Neural progenitor cell (in vitro differentiated cells): Measurements from ENCODE around the gene DHX35. TPM values are rescaled to one million over a fixed set of nuclear protein-coding genes. Genes with fewer than 3 reads are reported as not detected.
A peak's percentile ranks its signal among the peaks of the same experiment; 100 is the strongest.

ENCODE experiments used
- DNase-seq: peaks from one replicate; pipeline ENCODE4 v3.0.0-alpha.2; 2016; ENCODE audit warnings: low spot score
- H2AFZ ChIP-seq: fragments of 200-600 bp; sonication (generic); replicated peaks from 2 replicates; pipeline ENCODE4 v1.6.1; 2016; ENCODE audit warnings: antibody characterized with exemption
- H3F3A ChIP-seq: fragments of 200-600 bp; sonication (generic); 2 replicates; pipeline ENCODE4 v1.6.1; 2016; ENCODE audit warnings: antibody characterized with exemption, low read depth
- H3K27ac ChIP-seq: fragments of 200-600 bp; sonication (generic); 2 replicates; pipeline ENCODE4 v1.5.1; 2016; ENCODE audit warnings: mild to moderate bottlenecking
- H3K27me3 ChIP-seq: fragments of 200-600 bp; sonication (generic); 2 replicates; pipeline ENCODE4 v1.6.1; 2016; ENCODE audit warnings: mild to moderate bottlenecking, moderate library complexity
- H3K36me3 ChIP-seq: fragments of 200-600 bp; sonication (generic); 2 replicates; pipeline ENCODE4 v1.5.1; 2016
- H3K4me1 ChIP-seq: fragments of 200-600 bp; sonication (generic); 2 replicates; pipeline ENCODE4 v1.6.1; 2016; ENCODE audit warnings: mixed run types
- H3K4me2 ChIP-seq: fragments of 200-600 bp; sonication (generic); 2 replicates; pipeline ENCODE4 v1.6.1; 2016
- H3K4me3 ChIP-seq: fragments of 200-600 bp; sonication (generic); 2 replicates; pipeline ENCODE4 v1.5.1; 2016
- H3K79me2 ChIP-seq: fragments of 200-600 bp; sonication (generic); 2 replicates; pipeline ENCODE4 v1.6.1; 2016; ENCODE audit warnings: low read depth
- H3K9ac ChIP-seq: fragments of 200-600 bp; sonication (generic); 2 replicates; pipeline ENCODE4 v1.6.1; 2016
- H3K9me3 ChIP-seq: fragments of 200-600 bp; sonication (generic); 2 replicates; pipeline ENCODE4 v1.5.1; 2016; ENCODE audit warnings: low read depth
- H4K20me1 ChIP-seq: fragments of 200-600 bp; sonication (generic); 2 replicates; pipeline ENCODE4 v1.6.1; 2016; ENCODE audit warnings: low read depth
- H3K27ac Mint-ChIP-seq: 3 replicates; pipeline ENCODE4 v1.8.0; 2021; ENCODE audit warnings: mixed read lengths
- H3K27me3 Mint-ChIP-seq: 2 replicates; pipeline ENCODE4 v1.8.0; 2022; ENCODE audit warnings: low read depth, mild to moderate bottlenecking, inconsistent platforms, moderate library complexity, mixed read lengths; ENCODE audit not compliant: insufficient read depth
- H3K36me3 Mint-ChIP-seq: 3 replicates; pipeline ENCODE4 v1.8.0; 2021; ENCODE audit warnings: mixed read lengths
- H3K4me1 Mint-ChIP-seq: 3 replicates; pipeline ENCODE4 v1.8.0; 2021; ENCODE audit warnings: mixed read lengths
- H3K4me3 Mint-ChIP-seq: 3 replicates; pipeline ENCODE4 v1.8.0; 2021; ENCODE audit warnings: mild to moderate bottlenecking, moderate library complexity, mixed read lengths
- H3K9me3 Mint-ChIP-seq: 3 replicates; pipeline ENCODE4 v1.8.0; 2020; ENCODE audit warnings: mixed read lengths
- EZH2 ChIP-seq: fragments of 200-600 bp; sonication (generic); IDR thresholded peaks from 2 replicates; pipeline ENCODE4 v1.6.1; 2017; ENCODE audit warnings: antibody characterized with exemption, mild to moderate bottlenecking, moderate library complexity
- EZH2phosphoT487 ChIP-seq: fragments of 200-600 bp; sonication (generic); IDR thresholded peaks from 2 replicates; pipeline ENCODE4 v1.6.1; 2017; ENCODE audit warnings: antibody characterized with exemption
- total RNA-seq: library from RNA; depleted of rRNA; stranded (reverse); fragments of >200 nt; gene quantifications from 2 replicates; pipeline ENCODE4 v1.2.3, GENCODE V29; 2015; ENCODE audit warnings: low replicate concordance
- TF ChIP-seq, protein P1 (sequence below): fragments of 200-600 bp; sonication (generic); IDR thresholded peaks from 2 replicates; pipeline ENCODE4 v1.5.1; 2017; ENCODE audit warnings: antibody characterized with exemption, mild to moderate bottlenecking

DHX35 gene
- total RNA-seq, 1 donor from 2014 or later: 22.5 TPM

DNA sequence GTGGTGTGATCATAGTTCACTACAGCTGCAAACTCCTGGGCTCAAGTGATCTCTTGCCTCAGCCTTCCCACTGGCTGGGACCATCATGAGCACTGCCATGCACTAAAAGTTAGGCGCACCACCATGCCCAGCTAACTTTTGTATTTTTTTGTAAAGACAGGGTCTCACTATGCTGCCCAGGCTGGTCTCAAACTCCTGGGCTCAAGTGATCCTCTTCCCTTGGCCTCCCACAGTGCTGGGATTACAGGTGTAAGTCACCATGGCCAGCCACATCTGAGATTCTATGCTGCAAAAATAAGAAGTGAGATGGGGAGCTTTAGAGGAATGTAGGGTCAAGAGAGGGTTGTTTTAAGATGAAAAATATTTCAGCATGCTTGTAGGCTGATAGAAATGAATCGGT is 37.4 kb upstream of the DHX35 start:
- no peak overlapping the region for H3K27ac ChIP-seq
- peaks cover 17% of the 10 kb centered on the region for H3K4me1 ChIP-seq
- H3K27ac Mint-ChIP-seq: peak overlapping the region; percentile 14
- peaks cover 23% of the 10 kb centered on the region for H3K4me1 Mint-ChIP-seq
- no peak overlapping the region for H3K4me3 ChIP-seq
- H4K20me1 ChIP-seq: peaks cover 29% of the 10 kb centered on the region
- TF ChIP-seq, protein P1, sequence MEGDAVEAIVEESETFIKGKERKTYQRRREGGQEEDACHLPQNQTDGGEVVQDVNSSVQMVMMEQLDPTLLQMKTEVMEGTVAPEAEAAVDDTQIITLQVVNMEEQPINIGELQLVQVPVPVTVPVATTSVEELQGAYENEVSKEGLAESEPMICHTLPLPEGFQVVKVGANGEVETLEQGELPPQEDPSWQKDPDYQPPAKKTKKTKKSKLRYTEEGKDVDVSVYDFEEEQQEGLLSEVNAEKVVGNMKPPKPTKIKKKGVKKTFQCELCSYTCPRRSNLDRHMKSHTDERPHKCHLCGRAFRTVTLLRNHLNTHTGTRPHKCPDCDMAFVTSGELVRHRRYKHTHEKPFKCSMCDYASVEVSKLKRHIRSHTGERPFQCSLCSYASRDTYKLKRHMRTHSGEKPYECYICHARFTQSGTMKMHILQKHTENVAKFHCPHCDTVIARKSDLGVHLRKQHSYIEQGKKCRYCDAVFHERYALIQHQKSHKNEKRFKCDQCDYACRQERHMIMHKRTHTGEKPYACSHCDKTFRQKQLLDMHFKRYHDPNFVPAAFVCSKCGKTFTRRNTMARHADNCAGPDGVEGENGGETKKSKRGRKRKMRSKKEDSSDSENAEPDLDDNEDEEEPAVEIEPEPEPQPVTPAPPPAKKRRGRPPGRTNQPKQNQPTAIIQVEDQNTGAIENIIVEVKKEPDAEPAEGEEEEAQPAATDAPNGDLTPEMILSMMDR: no peak
- TF ChIP-seq EZH2phosphoT487: no peak
- TF ChIP-seq EZH2: no peak
- H3K27me3 ChIP-seq: no peaks in the 10 kb centered on the region
- H3K9me3 ChIP-seq: no peaks in the 10 kb centered on the region
- H3K9ac ChIP-seq: no peak overlapping the region
- H3K79me2 ChIP-seq: peaks cover 33% of the 10 kb centered on the region
- peaks cover 8% of the 10 kb centered on the region for H3K36me3 Mint-ChIP-seq
- H3F3A ChIP-seq: peaks cover 9% of the 10 kb centered on the region
- H3K9me3 Mint-ChIP-seq: no peaks in the 10 kb centered on the region
- H3K27me3 Mint-ChIP-seq: peaks cover 5% of the 10 kb centered on the region
- no peak overlapping the region for H3K4me2 ChIP-seq
- peak overlapping the region; percentile 15 for H3K4me3 Mint-ChIP-seq
- no peak for DNase-seq
- no peak overlapping the region for H2AFZ ChIP-seq
- no peaks in the 10 kb centered on the region for H3K36me3 ChIP-seq

- H3K27me3 Mint-ChIP-seq: peaks cover 5% of the 10 kb centered on the region
- Histone ChIP-seq H3K4me2 (peak within 1 kb of the TSS; percentile 96), H4K20me1 (peaks cover 45% of the 10 kb centered on the region), H3K79me2 (peaks cover 50% of the 10 kb centered on the region), H3K4me1 (peaks cover 17% of the 10 kb centered on the region), H3K4me3 (peak within 1 kb of the TSS; percentile 83), H3K9ac (peak within 1 kb of the TSS; percentile 73), H3K27ac (no peak within 1 kb of the TSS), H3F3A (peaks cover 13% of the 10 kb centered on the region), H2AFZ (peak within 1 kb of the TSS; percentile 32), H3K27me3 (no peaks in the 10 kb centered on the region), H3K9me3 (no peaks in the 10 kb centered on the region), H3K36me3 (no peaks in the 10 kb centered on the region)
- peak within 1 kb of the TSS; percentile 95 for H3K4me3 Mint-ChIP-seq
- DNase-seq: peak; percentile 98
- peak within 1 kb of the TSS; percentile 66 for H3K27ac Mint-ChIP-seq
- no peaks in the 10 kb centered on the region for H3K9me3 Mint-ChIP-seq
- H3K36me3 Mint-ChIP-seq: peaks cover 13% of the 10 kb centered on the region
- H3K4me1 Mint-ChIP-seq: peaks cover 28% of the 10 kb centered on the region
- TF ChIP-seq EZH2phosphoT487 (no peak), EZH2 (peak; percentile 26)
Observed at GRCh38 chr20:38926142-38926933, 35.8 kb upstream of the DHX35 start, which contains the start of gene FAM83D. FAM83D (plus strand) TSS chr20:38926417; CDS start chr20:38926443, 26 bp downstream.

DNA sequence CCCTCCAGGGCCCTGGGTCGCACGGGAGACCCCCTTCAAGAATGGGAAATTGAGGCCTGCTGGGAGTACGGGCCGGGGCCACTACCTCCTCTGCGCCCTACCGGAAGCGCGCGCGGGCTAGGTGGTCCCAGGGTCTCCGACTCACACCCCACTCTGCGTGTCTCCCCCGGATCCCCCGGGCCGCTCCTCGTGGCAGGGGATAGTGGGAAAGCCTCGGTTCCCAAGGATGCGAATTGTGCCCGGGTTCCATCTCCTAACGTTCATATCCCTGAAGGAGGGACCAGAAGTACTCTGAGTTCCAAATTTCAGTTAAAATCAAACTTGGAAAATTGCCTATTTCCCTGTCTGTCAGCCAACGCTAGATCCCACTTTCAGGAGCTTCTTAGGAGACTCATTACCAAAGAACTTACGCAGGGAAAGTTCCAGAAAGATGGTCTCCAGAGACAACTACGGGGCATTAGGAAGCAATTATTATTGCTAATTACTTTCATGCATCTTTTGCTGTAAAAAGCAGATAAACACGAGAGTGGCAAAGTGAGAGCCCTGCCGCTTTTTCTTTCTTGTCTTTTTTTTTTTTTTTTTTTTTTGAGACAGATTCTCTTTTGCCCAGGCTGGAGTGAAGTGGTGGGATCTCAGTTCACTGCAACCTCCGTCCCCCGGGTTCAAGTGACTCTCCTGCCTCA is 35.1 kb upstream of the DHX35 start:
- TF ChIP-seq EZH2: no peak
- no peak overlapping the region for H3K27ac ChIP-seq
- H3K4me3 Mint-ChIP-seq: peak overlapping the region; percentile 95

GRCh38 chr20:38927902-38928578 is 34.1 kb upstream of the DHX35 start:
- H3K4me3 Mint-ChIP-seq: peak overlapping the region; percentile 95
- Histone ChIP-seq H3K4me1 (peaks cover 28% of the 10 kb centered on the region), H4K20me1 (peaks cover 62% of the 10 kb centered on the region), H3F3A (peaks cover 13% of the 10 kb centered on the region), H3K27me3 (no peaks in the 10 kb centered on the region), H3K4me2 (peak overlapping the region; percentile 96), H3K27ac (no peak overlapping the region), H3K9ac (peak overlapping the region; percentile 39), H3K9me3 (no peaks in the 10 kb centered on the region), H3K79me2 (peaks cover 67% of the 10 kb centered on the region), H2AFZ (no peak overlapping the region), H3K4me3 (peak overlapping the region; percentile 83), H3K36me3 (no peaks in the 10 kb centered on the region)
- peaks cover 13% of the 10 kb centered on the region for H3K36me3 Mint-ChIP-seq
- H3K27me3 Mint-ChIP-seq: peaks cover 5% of the 10 kb centered on the region
- peaks cover 30% of the 10 kb centered on the region for H3K4me1 Mint-ChIP-seq
- H3K9me3 Mint-ChIP-seq: no peaks in the 10 kb centered on the region
- H3K27ac Mint-ChIP-seq: peak overlapping the region; percentile 85
- TF ChIP-seq EZH2 (no peak), EZH2phosphoT487 (no peak)
- TF ChIP-seq, protein P1: no peak
- no peak for DNase-seq

More for the DNA sequence above, 35.1 kb upstream of the DHX35 start:
- DNase-seq: no peak
- Histone ChIP-seq H3K4me3 (peak overlapping the region; percentile 83), H2AFZ (peak overlapping the region; percentile 32), H3K9ac (peak overlapping the region; percentile 73), H3K4me2 (peak overlapping the region; percentile 96), H3F3A (peaks cover 13% of the 10 kb centered on the region), H3K79me2 (peaks cover 57% of the 10 kb centered on the region), H3K36me3 (no peaks in the 10 kb centered on the region), H3K4me1 (peaks cover 25% of the 10 kb centered on the region), H4K20me1 (peaks cover 52% of the 10 kb centered on the region), H3K9me3 (no peaks in the 10 kb centered on the region), H3K27me3 (no peaks in the 10 kb centered on the region)
- H3K27ac Mint-ChIP-seq: peak overlapping the region; percentile 66
- H3K4me1 Mint-ChIP-seq: peaks cover 28% of the 10 kb centered on the region
- H3K36me3 Mint-ChIP-seq: peaks cover 13% of the 10 kb centered on the region
- peaks cover 5% of the 10 kb centered on the region for H3K27me3 Mint-ChIP-seq
- H3K9me3 Mint-ChIP-seq: no peaks in the 10 kb centered on the region
